Retina (tissue), 1 donor: Measurements from ENCODE around the gene COL27A1.

Experiments used
- DNase-seq: peaks from one replicate; pipeline ENCODE4 v3.0.0-alpha.2; 2016

The COL27A1 gene

DNA sequence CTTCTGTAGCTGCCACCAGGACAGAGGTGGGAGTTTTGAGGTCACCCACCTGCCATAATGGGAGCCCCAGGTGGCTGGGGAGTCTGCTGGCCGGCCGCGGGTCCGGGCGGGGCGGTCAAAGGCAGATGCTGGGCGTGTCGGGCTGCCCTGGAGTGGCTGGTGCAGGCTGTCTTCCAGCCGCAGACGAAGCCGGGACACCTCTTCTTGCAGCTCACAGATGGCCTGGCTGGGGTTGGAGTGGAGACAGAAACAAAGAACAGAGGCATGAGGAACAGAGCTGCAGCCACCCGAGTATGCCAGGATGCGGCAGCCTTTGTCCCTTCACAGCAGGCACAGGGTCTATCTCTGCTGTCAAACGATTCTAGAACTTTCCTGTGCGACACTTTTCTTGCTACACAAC, 192.3 kb downstream of the COL27A1 start:
- no peak for DNase-seq

- no peak for DNase-seq
These were observed 193.0 kb downstream of the COL27A1 start for GRCh38 chr9:114348261-114348905.

DNA sequence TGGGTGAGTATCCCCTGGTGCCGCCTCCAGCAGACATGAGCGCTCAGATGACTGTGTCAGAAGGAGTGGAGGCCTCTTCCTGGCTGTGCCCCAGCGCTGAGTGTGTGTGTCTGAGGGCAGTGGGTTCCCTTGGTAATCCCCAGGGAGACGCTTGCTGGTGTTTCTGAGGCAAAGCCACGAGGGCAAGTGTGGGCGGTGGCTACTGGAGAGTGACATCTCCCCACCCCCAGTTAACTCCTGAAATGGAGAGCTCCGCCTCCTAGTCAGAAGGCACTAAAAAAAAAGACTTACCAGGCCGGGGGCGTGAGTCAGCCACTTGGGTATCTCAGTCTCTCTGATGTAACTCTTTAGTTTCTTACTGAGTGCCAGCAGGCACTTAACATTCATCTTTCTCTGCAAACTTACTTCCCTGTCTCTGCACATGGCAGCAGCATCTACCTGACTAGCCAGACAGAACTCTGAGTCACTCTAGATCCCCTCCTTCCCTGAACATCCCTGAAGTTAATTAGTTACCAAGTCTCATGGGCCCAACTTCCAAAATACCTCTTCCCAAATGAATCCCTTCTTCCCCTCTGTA, 193.7 kb downstream of the COL27A1 start:
- peak; percentile 33 for DNase-seq

DNA sequence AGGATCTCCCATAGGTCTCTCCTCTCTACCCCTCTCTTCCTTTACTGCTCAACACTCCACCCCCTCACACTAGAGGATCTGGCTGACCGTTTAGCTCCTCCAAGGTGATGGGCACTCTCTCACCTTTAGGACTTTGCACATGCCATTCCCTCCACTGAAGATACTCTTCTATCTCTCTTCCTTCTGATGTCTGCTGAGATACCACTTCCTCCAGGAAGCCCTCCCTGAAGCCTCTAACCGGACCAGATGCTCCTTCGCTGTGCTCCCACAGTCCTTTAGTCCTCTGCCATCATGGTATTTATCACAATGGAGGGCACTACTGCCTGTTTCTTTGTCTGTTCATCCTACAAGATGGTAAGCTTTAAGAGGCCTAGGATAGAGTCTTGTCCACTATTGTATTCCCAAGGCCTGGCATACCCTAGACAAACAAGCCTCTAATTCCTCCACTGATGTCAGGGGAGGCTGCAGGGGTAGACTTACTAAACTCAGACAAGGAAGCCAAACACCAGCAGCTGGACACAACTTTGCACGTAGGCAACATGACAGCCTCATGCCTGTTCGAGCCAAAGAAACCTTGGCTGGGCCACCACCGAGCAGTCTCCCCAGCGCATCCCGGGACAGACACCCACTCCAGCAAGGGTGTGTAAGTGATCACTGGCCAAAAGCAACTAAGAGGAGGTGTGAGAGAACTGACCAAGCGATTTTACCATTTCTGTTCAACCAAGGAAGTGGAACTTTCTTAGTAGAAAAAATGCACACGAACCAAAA, 194.6 kb downstream of the COL27A1 start:
- DNase-seq, result no peak

GRCh38 chr9:114350636-114351401, 195.5 kb downstream of the COL27A1 start:
- no peak for DNase-seq

GRCh38 chr9:114351932-114352331, 196.6 kb downstream of the COL27A1 start:
- no peak for DNase-seq

- no peak for DNase-seq
These were observed 200.5 kb downstream of the COL27A1 start for GRCh38 chr9:114355821-114356220.

DNA sequence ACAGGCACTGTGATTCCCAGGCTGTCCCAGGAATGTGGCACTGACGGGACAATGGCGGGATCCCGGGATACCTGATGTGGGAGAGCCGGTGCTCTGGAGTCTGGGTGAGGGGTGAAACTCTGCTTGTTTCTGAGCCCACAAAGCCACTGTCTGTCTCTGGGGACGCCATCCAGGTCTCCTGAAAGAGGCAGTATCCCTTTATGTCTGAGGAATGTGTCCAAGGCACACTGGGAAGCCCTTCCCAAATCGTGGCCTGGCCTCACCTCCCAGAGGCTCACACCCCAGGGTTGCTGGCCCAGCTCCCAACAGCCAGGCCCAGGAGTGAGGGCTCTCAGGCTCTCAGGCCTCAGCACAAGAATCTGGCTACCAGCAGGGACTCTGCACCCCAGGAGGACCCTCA, 201.5 kb downstream of the COL27A1 start:
- no peak for DNase-seq

- no peak for DNase-seq
These were observed 202.0 kb downstream of the COL27A1 start for GRCh38 chr9:114357360-114357759.

- no peak for DNase-seq
These were observed 202.6 kb downstream of the COL27A1 start for GRCh38 chr9:114357911-114358328.

- DNase-seq, result no peak
These were observed 204.5 kb downstream of the COL27A1 start for GRCh38 chr9:114359801-114360200.

DNA sequence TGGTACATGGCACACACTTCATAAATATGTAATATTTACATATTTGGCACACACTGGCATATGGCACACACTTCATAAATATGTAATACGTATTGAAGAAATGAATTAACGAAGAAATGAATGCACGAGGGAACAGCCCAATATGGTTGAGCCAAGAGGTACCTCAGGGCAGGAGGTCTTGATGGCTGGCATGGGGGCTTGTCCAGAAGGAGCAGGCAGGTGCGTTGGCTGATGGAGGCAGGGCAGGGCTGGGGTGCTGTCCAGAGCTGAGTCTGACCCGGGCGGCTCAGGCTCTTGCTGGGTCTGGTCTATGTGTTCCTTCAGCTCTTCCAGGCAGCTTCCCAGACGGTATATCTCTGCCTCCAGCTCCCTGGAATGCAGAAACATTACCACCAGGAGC, 206.2 kb downstream of the COL27A1 start:
- DNase-seq, result no peak
